ENCODE results near the gene PSRC1.

PSRC1 gene

DNA sequence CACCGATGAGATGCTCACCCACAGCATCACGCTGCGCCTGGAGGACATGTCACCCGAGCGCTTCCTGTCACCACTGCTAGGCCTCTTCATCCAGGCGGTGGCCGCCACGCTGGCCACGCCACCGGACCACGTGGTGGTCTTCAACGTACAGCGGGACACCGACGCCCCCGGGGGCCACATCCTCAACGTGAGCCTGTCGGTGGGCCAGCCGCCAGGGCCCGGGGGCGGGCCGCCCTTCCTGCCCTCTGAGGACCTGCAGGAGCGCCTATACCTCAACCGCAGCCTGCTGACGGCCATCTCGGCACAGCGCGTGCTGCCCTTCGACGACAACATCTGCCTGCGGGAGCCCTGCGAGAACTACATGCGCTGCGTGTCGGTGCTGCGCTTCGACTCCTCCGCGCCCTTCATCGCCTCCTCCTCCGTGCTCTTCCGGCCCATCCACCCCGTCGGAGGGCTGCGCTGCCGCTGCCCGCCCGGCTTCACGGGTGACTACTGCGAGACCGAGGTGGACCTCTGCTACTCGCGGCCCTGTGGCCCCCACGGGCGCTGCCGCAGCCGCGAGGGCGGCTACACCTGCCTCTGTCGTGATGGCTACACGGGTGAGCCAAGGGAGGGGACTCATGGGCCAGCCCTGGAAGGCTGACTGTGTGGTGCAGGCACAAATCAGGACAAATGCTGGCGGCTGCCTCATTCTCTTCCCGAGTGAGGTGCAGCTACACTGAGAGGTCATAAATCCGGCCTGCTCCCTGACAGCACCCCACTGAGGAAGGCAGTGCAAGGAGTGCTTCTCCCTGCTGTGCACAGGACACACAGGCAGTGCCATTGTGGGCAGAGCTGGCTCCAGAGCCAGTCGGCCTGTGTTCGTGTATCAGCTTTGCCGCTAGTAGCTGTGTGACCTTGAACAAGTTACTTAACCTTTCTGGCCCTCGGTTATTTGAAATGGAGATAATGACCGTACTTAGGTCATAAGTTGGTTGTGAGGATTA lies 24.2 kb downstream of the PSRC1 start:
- no peak for DNase-seq (ENCODE audit: low read depth in 2 of 2)

DNA sequence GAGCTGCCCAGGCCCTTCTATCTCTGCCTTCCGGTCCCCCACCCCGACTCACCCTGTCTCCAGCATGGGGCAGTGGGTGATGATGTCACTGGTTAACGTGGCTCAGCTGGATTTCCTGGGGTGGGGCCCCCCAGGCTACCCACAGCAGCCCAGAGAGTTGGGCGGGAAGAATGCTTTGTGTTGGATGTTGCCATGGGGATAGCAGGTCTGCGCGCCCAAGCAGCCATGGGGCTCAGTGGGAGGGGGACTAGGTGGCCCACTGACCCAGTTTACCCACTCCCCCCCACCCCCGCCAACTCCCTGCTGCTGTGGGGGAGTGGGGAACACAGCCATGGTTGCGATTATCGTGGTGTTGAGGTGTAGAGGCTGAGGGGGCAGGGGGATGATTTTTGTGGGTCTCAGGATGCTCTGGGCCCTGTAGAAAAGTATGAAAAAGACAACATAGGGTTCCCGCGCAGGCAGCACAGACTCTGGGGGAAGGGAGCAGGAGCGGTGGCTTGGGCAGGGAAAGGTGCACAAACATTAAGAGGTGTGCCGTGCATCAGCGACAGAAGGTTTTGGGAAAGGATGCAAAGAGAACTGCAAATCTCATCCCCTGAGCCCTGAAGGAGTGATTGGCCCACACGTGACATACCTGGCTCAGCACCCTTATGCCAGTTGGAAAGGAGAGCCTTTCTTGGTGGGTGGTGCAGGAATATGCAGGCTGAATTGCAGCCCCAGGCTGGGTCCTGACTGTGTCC lies 25.1 kb downstream of the PSRC1 start:
- DNase-seq (ENCODE audit: low read depth in 2 of 2): no peak

DNA sequence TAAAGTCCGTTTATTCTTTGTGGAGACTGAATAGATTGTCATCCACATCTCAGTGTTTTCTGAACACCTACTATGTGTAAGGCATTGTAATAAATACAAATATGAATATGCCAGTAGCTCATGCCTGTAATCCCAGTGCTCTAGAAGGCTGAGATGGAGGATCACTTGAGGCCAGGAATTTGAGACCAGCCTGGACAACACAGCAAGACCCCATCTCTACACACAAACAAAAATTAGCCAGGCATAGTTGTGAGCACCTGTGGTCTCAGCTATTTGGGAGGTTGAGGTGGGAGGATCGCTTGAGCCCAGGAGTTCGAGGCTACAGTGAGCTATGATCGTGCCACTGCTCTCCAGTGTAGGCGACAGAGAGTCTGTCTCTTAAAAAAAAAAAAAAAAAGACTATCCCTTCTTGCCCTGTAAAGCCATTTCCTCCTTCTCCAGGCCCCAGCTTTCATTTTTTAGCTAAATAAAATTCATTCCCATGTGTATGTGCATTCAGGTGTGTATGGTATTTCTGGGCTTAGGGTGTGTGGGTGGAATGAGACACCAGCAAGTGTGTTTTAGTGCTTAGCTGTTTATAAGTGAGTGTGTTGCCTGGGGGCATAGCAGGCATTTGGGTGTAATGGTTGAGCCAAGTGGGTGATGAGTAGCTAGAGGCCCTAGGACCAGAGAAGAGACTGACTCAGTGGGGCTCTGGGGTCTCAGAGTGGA lies 25.8 kb downstream of the PSRC1 start:
- DNase-seq (ENCODE audit: low read depth in 2 of 2): no peak

DNA sequence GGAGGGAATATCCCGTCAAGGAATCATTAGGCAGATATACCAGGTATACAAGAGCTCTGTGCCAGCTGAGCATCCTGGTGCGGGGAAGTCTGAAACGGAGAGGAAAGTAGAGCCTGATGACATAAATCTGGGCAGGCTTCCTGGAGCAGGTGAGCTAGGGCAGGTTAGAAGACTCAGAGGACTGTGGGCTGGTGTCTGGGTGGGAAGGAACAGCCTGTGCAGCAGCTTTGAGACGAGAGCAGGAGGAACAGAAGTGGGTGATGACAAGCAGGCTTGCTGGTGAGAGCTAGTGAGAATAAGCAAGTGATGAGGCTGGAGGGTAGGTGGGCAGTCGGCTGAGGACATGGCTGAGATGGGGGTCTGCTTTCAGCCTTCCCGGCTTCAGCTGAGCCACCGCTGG lies 26.9 kb downstream of the PSRC1 start:
- DNase-seq (ENCODE audit: low read depth in 2 of 2): no peak

DNA sequence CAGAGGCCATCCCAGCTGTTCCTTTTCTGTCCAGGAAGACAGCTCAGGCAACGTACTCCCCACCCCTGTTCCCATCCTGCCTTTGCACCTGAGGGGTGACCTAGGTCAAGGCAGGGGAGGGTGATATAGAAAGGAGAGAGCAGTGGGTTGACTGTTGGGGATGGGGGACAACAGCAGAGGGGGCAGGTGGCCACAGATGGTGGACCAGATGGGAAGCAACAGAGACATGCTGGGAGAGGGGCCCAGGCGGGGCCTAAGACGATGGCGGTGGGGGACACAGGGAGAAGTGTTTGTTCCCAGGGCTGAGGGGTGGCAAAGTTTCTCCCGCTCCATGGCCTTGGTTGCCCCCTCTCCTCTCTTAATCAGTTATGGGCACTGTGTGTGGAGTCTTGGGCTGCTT lies 27.3 kb downstream of the PSRC1 start:
- DNase-seq (ENCODE audit: low read depth in 2 of 2): no peak

DNA sequence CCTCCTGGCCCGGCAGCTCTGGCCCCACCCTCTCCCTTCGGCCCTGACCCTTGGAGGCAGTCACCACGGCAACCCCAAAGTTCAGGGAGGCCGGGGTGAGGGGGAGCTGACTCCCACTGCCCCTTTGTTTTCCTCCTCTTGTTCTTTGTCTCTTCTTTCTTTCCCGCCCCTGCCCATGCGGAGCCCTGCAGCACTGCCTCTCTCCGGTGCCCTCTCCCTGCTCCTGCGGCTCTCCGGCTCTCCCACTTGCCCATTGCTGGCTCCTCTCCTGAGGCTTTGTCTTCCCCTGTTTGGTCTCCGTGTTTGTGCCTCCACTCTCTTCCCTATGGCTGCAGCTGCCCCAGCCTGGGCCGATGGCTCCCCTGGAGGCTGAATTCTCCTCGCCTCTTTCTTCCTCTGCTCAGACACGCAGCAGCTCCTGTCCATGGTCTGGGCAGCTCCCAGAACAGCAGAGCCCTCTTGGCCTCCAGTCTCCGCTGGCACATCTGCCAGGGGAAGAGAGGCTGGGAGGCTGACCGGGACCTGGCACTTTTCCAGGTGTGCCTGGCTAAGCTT lies 27.8 kb downstream of the PSRC1 start:
- no peak for DNase-seq (ENCODE audit: low read depth in 2 of 2)

DNA sequence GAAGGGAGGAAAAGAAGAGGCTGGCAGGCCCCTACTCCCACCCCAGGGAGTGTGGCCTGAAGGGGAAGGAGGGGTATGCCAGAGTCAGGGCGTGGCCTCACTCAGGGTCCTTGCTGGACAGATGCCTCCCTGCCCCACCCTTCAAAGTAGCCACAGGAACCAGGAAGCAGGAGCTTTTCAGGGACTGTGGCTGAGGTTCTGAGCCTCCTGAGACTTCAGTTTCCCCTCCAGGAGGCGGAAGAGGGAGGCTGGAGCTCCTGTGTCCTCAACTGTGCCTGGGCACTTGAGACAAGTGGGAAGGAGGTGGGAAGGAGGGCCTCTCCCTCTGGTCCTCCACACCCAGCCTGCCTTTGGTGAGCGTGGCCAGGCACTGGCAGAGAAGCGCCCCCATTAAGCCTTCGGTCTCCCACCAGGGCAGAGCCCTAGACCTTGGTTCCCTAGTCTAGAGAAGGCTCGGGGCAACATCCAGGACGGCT lies 28.3 kb downstream of the PSRC1 start:
- no peak for DNase-seq (ENCODE audit: low read depth in 2 of 2)

DNA sequence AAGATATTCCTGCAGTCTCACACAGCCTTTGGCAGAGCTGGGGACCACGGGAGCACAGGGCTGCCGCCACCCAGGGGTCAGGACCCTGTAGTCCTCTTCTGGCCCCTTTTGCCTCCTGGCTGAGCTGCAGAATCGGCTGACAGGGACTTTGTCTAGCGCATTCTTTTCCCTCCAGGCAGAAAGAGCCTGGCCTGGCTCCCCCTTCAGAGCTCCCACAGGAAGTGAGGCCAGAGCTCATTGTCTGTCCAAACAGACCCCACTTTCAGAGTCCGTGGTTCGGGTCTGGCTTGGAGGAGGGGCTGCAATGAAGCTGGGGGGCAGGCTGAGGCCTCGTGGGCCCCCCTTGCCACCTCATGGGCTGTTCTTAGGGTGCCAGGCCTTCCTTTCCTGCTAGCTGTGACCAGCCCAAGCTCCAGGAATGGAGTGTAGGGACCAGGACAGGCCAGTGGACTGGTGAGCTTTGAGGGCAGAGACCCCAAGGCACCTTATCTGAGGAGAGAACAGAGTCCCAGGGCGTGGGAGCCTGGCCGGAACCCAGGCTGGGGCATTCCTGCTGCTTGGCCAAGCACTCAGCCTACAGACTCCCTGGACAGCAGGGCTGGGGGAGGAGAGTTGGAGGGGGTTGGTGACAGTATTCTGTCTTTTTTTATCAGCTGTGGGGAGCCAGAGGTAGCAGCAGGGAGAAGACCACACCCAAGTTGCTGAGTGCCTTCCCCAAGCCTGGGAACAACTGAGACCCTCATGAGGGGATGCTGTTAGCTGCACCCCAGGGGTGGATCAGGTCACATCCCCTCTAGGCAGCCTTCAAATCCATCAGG lies 28.9 kb downstream of the PSRC1 start:
- no peak for DNase-seq (ENCODE audit: low read depth in 2 of 2)

DNA sequence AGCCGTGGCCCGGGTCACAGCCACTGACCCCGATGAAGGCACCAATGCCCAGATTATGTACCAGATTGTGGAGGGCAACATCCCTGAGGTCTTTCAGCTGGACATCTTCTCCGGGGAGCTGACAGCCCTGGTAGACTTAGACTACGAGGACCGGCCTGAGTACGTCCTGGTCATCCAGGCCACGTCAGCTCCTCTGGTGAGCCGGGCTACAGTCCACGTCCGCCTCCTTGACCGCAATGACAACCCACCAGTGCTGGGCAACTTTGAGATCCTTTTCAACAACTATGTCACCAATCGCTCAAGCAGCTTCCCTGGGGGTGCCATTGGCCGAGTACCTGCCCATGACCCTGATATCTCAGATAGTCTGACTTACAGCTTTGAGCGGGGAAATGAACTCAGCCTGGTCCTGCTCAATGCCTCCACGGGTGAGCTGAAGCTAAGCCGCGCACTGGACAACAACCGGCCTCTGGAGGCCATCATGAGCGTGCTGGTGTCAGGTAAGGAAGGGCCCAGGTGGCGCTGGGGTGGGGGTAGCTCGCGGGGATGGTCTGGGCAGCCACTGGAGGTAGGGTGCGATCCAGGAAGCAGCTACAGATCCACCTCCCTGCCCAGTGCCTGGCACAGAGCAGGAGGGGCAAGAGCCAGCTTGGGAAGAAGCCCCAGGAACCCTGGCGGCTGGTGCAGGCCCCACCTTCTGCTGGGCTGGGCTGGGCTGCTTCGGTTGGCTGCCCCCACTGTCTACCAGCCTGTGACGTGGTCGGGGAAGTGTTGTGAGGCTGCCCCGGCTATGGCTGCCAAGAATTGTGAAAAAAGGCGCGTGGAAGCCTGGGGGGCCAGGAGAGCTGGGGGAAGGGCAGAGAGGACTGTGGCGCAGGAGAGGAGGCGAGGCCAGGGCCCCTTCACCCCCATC lies 29.8 kb downstream of the PSRC1 start:
- DNase-seq (ENCODE audit: low read depth in 2 of 2): no peak

DNA sequence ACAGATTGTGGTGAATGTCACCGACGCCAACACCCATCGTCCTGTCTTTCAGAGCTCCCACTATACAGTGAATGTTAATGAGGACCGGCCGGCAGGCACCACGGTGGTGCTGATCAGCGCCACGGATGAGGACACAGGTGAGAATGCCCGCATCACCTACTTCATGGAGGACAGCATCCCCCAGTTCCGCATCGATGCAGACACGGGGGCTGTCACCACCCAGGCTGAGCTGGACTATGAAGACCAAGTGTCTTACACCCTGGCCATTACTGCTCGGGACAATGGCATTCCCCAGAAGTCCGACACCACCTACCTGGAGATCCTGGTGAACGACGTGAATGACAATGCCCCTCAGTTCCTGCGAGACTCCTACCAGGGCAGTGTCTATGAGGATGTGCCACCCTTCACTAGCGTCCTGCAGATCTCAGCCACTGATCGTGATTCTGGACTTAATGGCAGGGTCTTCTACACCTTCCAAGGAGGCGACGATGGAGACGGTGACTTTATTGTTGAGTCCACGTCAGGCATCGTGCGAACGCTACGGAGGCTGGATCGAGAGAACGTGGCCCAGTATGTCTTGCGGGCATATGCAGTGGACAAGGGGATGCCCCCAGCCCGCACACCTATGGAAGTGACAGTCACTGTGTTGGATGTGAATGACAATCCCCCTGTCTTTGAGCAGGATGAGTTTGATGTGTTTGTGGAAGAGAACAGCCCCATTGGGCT lies 30.6 kb downstream of the PSRC1 start:
- DNase-seq (ENCODE audit: low read depth in 2 of 2): no peak

DNA sequence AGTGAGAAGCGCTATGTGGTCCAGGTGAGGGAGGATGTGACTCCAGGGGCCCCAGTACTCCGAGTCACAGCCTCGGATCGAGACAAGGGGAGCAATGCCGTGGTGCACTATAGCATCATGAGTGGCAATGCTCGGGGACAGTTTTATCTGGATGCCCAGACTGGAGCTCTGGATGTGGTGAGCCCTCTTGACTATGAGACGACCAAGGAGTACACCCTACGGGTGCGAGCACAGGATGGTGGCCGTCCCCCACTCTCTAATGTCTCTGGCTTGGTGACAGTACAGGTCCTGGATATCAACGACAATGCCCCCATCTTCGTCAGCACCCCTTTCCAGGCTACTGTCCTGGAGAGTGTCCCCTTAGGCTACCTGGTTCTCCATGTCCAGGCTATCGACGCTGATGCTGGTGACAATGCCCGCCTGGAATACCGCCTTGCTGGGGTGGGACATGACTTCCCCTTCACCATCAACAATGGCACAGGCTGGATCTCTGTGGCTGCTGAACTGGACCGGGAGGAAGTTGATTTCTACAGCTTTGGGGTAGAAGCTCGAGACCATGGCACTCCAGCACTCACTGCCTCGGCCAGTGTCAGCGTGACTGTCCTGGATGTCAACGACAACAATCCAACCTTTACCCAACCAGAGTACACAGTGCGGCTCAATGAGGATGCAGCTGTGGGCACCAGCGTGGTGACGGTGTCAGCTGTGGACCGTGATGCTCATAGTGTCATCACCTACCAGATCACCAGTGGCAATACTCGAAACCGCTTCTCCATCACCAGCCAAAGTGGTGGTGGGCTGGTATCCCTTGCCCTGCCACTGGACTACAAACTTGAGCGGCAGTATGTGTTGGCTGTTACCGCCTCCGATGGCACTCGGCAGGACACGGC lies 31.4 kb downstream of the PSRC1 start:
- DNase-seq (ENCODE audit: low read depth in 2 of 2): no peak

DNA sequence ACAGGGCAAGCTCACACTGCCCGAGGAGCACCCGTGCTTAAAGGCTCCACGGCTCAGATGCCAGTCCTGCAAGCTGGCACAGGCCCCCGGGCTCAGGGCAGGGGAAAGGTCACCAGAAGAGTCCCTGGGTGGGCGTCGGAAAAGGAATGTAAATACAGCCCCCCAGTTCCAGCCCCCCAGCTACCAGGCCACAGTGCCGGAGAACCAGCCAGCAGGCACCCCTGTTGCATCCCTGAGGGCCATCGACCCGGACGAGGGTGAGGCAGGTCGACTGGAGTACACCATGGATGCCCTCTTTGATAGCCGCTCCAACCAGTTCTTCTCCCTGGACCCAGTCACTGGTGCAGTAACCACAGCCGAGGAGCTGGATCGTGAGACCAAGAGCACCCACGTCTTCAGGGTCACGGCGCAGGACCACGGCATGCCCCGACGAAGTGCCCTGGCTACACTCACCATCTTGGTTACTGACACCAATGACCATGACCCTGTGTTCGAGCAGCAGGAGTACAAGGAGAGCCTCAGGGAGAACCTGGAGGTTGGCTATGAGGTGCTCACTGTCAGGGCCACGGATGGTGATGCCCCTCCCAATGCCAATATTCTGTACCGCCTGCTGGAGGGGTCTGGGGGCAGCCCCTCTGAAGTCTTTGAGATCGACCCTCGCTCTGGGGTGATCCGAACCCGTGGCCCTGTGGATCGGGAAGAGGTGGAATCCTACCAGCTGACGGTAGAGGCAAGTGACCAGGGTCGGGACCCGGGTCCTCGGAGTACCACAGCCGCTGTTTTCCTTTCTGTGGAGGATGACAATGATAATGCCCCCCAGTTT lies 32.3 kb downstream of the PSRC1 start:
- DNase-seq (ENCODE audit: low read depth in 2 of 2): no peak

DNA sequence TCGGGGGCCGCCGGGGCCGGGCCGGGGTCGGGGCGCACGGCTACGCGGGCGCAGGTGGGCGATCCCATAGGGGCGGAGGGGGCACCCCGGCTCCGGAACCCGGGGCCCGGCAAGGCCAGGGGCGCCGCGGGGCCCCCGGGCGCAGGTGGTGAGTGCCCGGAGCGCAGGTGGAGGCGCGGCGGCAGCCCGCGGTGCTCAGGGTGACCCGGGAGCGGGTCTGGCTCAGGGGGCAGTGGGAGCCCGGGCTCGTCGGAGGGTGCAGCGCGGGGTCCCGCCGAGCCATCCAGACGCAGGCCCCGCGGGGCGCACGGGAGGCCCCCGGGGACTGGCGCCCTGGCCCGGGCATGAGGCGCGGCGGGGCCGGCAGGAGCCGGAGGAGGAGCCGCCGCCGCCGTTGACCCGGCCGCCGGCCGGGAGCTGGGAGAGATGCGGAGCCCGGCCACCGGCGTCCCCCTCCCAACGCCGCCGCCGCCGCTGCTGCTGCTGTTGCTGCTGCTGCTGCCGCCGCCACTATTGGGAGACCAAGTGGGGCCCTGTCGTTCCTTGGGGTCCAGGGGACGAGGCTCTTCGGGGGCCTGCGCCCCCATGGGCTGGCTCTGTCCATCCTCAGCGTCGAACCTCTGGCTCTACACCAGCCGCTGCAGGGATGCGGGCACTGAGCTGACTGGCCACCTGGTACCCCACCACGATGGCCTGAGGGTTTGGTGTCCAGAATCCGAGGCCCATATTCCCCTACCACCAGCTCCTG lies 33.1 kb downstream of the PSRC1 start:
- no peak for DNase-seq (ENCODE audit: low read depth in 2 of 2)

DNA sequence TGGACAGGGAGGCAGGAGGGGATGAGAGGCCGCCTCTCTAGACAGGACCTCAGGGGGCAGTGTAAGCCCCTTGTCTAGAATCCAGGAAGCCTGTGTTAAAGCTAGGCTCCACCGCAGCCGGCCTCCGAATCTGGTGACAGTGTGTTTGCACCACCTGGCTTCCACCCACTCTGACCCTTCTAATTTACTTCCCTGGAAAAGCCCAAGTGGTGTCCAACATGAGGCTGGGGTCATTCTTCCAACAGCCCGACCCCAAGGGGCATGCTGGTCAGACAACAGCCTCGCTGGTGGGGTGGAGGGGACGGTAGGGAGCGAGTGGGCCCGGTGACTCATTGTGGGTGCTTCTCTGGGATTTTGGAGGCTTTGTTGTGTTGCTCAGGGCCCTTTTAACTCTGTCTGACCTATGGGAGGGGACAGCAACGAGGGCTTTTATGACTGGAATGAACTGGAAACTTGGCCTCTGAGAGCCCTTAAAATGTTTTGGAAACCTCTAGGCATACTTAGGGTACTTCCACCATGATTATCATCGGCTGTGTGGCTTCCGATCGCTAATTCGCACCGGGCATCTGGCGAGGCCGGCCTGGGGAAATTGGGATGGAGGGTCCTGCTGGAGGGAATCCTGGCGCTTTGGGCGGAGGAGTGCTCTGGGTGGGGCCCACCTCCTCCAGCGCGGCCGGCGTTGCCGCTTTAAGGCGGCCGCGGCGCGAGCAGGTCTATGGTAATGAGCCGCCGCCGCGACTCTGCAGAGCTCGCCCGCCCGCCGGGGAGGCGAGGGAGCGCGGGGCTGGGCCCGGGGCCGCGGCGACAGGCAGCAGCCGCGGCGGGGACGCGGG lies 33.9 kb downstream of the PSRC1 start, which contains the start of gene CELSR2:
CELSR2 (plus strand) TSS at position 743 of the 833 bp plus-strand sequence. CDS start 541 bp downstream, outside the sequence.
- peak in 1 of 2 donors; percentile 21 for DNase-seq (ENCODE audit: low read depth in 2 of 2)

DNA sequence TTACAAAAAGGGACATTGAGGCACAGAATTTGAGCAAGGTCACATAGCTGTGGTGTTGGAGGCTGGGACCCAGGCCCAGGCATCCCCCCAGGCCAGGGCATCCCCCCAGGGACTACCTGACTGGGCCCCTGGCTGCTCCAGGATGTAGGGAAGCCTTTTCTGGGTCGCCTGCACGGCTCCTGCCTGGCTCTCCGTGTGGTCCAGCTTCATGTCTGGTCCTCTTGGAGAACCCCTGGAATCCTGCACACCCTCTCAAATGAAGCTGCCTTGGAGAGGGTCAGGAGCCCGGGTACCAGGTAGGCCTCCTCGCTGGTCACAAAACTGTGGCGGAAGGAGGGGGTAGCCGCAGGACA lies 34.5 kb downstream of the PSRC1 start:
- DNase-seq (ENCODE audit: low read depth in 2 of 2): no peak
